Hepatic stellate cell (primary cell): ENCODE results near the gene LECT2.

ENCODE experiments used
- DNase-seq: peaks from one replicate; pipeline ENCODE4 v3.0.0; 2011; ENCODE audit warnings: low spot score

Gene LECT2

DNA sequence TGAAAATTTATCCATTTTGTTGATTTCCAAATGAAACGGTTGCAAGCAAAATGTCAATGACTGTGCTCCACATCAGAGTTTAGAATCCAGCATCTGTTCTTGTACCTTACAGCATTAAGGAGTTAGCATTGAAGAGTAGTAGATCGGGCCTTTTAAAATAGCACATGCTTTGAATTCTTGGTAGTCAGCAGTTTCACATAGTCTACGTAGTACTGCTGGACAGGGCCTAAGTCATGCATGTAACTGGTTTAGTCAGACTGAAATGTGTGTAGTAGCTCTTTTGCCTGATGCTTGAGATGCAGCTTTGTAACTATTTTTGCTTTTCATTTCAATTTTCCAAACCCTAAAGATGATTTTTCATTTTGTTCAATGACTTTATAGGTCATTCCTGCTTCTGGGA, 19.8 kb downstream of the LECT2 start:
- no peak for DNase-seq

DNA sequence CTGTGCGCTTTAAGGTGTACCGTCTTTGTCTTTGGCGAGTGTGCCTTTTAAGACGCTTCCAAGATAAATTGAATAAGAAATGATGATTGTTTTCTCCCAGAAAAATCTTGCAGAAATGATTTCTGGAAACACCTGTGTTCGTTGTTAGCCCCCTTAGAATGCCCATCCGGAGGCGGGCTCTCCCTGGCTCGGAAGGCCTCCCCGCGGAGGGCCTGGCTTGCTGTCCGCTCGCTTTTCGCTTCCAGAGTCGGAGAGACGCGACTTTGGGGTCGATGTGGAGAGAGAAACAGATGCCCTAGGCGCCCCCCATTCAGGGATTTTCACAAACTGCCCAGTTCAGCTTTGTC, 23.9 kb downstream of the LECT2 start:
- no peak for DNase-seq

DNA sequence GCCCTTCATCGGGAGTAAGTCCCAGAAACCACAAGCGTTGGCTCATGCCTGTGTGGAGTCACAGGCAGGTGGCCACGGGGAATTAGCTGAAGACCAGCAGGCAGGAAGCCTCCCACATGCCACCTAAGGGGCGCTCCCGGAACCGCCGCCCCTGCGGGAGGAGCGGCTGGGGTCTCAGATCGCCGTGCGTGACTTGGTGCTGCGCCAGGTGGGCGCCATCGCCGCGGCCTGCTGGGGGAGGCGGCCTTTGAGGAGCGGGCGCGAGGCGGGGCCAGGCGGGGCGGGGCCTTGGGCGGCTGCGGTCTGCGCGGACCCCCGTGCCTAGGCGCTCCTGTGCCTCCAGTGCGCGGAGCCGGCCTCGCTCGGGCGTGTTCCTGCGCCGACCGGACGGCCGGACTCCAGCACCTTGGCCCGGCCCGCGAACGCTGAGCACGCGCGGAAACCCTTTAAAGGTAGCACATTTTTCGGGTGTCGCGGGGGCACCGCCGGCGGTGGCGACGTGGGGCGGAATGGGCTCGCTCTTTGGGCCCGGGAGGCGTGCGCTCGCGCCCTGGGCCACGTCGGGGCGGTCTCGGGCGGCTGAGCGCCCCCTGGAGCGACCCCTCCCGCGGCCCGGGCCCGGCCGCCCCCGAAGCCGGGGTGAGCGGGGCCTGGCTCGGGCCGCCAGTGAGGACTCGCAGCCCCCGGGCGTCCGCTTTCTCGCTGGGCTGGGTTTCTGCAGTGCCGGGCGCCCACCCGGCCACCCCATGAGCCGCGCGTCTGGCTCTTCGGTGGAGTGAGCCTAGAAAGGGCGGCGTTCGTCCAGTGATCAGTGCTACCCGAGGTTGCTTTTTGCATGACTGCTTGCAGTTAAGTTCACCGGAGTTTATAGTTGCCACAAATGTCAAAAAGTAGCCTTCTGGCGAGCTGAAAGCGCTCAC, 24.5 kb downstream of the LECT2 start:
- DNase-seq = no peak

DNA sequence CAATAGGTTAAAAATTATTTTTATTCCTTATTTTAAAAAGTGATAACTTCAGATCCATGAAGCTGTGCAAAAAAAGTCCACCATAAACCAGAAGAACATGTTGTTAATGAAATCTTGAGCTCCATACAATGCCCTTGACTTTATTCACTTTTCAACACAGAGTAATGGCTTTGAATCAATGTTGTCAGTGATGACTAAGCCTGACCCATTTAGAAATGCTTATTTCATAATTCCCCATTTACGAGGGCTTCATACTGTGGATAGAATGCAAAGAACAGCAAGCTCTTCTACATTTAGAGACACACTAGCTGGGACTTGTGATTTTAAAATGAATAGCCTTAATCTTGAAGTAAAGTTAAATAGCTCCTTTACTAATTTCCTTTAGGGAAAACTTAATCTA, 33.4 kb downstream of the LECT2 start:
- no peak for DNase-seq

DNA sequence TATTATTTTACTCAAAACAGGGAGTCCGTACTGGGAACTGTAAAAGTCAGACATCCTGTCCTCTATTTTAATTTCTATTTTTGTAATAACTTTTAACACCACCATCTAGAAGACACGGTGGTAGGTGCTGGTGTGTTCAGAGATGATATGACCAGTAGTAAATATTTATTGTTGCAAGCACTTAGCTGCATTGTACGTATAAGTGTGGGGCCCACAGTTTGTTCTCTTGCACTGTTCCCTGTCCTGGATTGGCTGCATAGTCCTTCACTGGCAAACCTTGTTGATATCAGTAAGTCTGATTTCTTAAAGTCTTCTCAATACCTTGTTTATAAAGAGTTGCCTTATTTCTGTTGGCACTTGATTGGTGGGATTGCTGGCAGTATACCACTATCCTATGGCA, 34.6 kb downstream of the LECT2 start:
- no peak for DNase-seq

DNA sequence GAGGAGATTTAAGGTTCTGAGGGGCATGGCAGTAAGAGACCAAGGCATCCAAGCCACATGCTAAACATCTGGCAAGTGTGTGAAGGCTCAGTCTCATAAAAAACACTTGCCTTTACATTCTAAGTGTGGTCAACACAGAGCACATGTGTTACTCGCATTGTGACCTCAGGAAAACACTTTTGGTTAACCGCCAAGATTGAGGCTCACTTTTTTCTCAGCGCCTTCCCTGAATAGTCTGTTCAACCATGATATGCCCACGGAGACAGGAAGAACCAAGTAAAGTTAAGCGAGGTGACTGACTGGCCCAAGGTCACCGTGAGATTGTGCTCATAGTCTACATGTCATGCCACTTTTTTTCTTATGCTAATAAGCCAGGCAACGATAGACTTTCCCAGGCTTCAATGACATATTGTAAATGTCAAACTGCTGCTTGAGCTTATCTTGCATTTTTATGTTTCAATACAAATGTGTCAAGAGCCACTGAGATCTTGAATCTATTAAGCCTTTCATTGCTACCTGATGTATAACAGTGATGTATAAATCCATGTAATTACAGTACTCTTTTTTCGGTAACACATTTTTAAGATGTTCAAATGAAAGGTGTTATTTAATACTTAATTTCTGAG, 38.0 kb downstream of the LECT2 start:
- no peak for DNase-seq

DNA sequence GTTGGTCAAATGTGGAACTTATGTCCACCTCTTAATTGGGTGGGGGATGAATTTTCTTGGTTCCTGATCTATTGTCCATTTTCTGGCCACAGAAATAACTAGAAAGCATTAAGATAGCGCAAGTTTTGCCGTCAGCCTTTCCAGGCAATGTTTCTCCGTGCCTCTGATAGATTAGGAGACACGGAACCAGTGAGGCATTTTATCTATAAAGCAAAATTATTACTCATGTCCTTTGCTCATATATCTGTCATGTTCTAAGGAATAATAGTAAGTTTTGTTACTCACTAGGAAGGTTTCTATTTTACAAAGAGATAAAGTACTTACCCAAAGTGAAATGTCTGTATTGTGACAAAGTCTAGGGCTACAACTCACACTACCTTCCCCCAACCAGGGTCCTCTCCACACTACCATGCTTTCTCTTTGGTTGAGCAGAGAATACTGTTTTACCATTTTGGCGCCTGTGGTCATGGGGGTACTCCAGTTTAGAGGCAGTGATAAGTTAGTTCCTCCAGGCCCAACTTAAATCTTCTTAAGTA, 39.2 kb downstream of the LECT2 start:
- DNase-seq = no peak

DNA sequence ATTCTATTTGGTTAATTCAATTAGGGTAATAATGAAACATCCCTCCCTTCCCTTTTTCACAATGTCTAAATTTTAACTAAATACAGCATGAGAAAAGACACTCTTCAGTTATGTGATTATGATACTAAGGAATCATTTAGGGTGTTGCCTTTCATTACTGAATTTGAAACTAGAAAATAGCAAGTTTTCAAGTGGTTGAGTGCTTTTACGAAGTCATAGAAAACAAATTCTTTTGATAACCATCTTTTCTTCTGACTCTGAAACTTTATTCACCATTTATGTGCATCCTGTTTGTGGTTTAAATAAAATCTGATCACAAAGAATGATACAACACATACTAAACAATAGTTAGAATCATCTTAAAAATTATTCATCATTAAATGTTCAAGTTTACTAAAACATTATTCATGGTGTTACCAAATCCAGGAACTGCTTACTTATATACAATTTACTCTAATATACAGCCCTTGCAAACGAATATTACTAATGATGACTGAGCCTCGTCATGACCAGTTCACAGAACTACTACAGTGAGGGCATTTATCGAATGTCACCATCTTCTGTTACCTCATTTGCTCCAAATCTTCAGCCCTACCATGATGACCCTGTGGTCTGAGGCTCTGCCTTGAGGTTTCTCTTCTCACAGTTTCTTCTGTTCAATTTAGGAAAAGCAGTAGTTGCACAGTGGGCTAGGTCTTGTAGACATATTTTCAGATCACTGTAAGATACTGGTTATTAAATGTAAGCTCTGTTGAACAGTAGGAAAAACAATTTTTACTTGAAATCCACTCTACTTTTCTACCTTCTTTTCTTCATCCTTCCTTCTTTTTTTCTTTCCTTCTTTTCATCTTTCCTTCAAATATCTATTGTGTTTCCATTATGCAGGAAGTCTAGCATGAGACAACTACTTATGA, 40.8 kb downstream of the LECT2 start:
- no peak for DNase-seq

DNA sequence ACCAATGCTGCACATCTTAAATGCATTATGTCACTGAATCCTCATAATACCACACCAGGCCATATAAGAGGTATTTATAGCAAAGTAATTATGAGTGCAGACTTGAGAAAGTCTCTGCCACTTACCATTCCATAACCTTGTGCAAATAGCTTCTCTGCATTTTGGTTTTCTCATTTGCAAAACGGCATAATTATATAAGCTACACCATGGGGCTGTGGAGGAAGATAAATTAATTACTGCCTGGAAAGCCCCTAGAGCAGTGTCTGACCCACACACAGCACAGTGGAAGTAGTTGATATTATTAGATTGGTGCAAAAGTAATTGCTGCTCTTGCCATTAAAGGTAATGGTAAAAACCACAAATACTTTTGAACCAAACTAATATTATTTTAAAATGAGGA, 49.6 kb downstream of the LECT2 start:
- DNase-seq = no peak

DNA sequence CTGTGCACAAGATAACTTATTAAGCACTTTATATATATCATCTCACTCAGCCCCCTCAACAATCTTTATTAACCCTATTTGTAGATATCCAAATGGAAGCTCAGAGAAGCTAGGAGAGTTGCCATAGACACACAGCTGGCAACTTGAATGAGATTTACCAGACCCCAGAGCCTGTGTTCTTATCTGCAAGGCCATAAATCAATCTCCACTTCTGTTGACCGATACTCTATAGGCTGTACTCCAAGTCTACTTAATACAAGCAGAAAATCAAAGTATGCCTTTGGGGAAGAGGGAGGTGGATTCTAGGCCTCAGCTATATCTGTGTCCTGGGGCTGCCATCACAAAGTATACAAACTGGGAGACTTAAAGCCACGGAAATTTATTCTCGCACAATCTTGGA, 53.1 kb downstream of the LECT2 start:
- DNase-seq = no peak

DNA sequence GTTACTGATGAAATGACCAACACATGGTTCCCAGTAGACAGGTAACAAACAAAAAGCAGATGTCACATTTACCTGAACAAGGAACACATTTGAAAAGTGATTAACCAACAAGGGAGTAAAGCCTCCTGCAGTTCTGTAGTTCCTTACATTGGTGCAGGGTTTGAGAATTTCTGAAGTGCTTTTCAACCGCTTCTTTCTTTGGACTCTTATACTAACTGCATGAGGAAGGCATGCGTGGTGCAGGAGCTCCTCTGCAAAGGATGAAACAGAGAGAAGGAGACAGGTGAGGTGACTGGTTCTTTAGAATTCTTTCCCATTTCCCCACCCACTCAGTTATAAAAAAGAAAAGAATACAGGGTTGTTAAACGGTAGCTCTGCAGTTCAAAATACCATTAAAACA, 54.5 kb downstream of the LECT2 start:
- no peak for DNase-seq

DNA sequence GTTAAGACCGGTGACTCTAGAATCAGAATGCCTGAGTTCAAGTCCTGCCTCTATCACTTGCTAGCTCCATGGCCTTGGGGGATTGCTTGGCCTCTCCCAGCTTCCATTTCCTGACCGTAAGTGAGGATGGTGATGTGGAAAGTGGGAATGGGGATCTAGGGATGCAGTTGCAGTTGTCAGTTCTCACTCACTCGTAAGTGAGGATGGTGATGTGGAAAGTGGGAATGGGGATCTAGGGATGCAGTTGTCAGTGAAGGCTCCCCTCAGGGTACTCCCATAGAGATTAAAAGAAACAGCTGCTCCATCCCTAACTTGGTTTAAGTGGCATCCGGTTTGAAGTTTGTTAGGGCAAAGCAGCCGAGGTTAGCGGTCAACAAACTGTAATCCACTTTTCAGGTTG, 56.1 kb downstream of the LECT2 start:
- no peak for DNase-seq
